HFFc6 (cell line): ENCODE measurements around the gene LEMD2. TPM values are rescaled to one million over a fixed set of nuclear protein-coding genes. Genes with fewer than 3 reads are reported as not detected.

ENCODE experiments used
- DNase-seq: peaks from one replicate; pipeline ENCODE4 v3.0.0-alpha.2; 2018
- H3K27ac Mint-ChIP-seq: 2 replicates; pipeline ENCODE4 v1.8.0; 2020; ENCODE audit warnings: mild to moderate bottlenecking, mixed read lengths
- H3K27me3 Mint-ChIP-seq: 2 replicates; pipeline ENCODE4 v1.8.0; 2021; ENCODE audit warnings: mild to moderate bottlenecking, moderate library complexity, mixed read lengths; ENCODE audit not compliant: insufficient read depth
- H3K36me3 Mint-ChIP-seq: 2 replicates; pipeline ENCODE4 v1.8.0; 2021; ENCODE audit warnings: low read depth, mixed read lengths
- H3K4me1 Mint-ChIP-seq: 2 replicates; pipeline ENCODE4 v1.8.0; 2020; ENCODE audit warnings: low read depth, mixed read lengths
- H3K4me3 Mint-ChIP-seq: 2 replicates; pipeline ENCODE4 v1.8.0; 2020; ENCODE audit warnings: mild to moderate bottlenecking, moderate library complexity, mixed read lengths
- H3K9me3 Mint-ChIP-seq: 2 replicates; pipeline ENCODE4 v1.8.0; 2020; ENCODE audit warnings: mild to moderate bottlenecking, mixed read lengths
- long read RNA-seq: library from polyadenylated mRNA; unstranded; transcript quantifications from one replicate; pipeline ENCODE4 v2.0.0, GENCODE V29; 2019
- total RNA-seq, 6 experiments: library from RNA; stranded (reverse); fragmentation: NEBNext Ultra II Directional; extraction: Animal tissue kit (Norgen Biotek cat#: 25700); gene quantifications; 2 replicates in 1 of 6; 3 replicates in 5 of 6; pipeline ENCODE4 v1.2.3, GENCODE V29; 2021
- TF ChIP-seq, protein P1 (sequence below): fragments of 200-600 bp; sonication (generic); IDR thresholded peaks from 2 replicates; pipeline ENCODE4 v1.5.0; 2021; ENCODE audit warnings: antibody characterized with exemption, mild to moderate bottlenecking

The LEMD2 gene
- total RNA-seq: 10 to 100 TPM; 42.4 to 46.7 (median 44.9) TPM
- long read RNA-seq, partial matches to known transcripts: 0 of 7 reads
- long read RNA-seq, other reads (novel, unspliced or antisense): 6 of 7 reads

DNA sequence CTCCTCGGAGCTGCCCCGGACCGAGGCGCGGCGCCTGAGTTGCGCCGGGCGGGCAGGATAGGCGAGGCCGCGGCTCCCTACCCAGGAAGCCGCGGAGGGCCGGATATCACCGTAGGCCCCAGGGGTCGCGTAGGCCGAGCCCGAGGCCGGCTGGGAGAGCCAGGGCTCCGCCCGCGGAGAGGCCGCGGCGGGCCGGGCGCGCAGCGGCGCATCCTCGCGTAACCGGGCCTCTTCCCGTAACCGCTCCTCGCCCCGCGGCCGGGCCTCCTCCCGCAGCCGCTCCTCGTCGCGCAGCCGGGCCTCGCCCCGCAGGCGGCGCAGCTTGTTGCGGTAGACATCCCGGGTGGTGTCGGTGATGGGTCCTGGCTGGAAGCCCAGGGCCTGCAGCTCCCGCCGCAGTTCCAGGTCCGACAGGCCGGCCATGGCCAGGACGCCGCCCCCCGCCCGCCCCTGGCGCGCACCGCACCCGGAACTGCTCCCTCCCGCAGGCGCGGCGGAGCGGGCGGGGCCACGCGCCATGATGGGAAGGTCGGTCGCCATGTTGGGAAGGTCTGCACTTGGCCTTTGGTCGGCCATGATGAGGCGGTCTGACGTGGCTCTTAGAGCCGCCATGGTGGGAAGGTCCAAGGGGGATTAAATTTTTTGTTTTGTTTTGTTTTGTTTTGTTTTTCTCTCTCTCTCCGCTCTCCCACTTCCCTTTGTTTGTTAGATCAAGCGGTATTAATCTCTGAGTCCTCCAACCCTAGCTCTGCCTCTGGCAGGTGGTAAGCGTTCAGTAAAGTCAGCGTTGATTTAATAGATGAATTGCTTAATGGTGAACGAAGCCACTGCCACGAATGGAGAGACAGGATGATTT lies at the start of gene LEMD2:
TSS of gene LEMD2 (minus strand) at position 437 of the 856 bp plus-strand sequence. CDS start at position 423, 14 bp downstream.
- H3K4me1 Mint-ChIP-seq: peaks cover 61% of the 10 kb centered on the region
- no peaks in the 10 kb centered on the region for H3K9me3 Mint-ChIP-seq
- TF ChIP-seq, protein P1, sequence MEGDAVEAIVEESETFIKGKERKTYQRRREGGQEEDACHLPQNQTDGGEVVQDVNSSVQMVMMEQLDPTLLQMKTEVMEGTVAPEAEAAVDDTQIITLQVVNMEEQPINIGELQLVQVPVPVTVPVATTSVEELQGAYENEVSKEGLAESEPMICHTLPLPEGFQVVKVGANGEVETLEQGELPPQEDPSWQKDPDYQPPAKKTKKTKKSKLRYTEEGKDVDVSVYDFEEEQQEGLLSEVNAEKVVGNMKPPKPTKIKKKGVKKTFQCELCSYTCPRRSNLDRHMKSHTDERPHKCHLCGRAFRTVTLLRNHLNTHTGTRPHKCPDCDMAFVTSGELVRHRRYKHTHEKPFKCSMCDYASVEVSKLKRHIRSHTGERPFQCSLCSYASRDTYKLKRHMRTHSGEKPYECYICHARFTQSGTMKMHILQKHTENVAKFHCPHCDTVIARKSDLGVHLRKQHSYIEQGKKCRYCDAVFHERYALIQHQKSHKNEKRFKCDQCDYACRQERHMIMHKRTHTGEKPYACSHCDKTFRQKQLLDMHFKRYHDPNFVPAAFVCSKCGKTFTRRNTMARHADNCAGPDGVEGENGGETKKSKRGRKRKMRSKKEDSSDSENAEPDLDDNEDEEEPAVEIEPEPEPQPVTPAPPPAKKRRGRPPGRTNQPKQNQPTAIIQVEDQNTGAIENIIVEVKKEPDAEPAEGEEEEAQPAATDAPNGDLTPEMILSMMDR: peak; percentile 29
- H3K36me3 Mint-ChIP-seq: peaks cover 27% of the 10 kb centered on the region
- H3K27ac Mint-ChIP-seq: peak within 1 kb of the TSS; percentile 100
- peak; percentile 91 for DNase-seq
- H3K27me3 Mint-ChIP-seq: peaks cover 12% of the 10 kb centered on the region
- peak within 1 kb of the TSS; percentile 100 for H3K4me3 Mint-ChIP-seq

DNA sequence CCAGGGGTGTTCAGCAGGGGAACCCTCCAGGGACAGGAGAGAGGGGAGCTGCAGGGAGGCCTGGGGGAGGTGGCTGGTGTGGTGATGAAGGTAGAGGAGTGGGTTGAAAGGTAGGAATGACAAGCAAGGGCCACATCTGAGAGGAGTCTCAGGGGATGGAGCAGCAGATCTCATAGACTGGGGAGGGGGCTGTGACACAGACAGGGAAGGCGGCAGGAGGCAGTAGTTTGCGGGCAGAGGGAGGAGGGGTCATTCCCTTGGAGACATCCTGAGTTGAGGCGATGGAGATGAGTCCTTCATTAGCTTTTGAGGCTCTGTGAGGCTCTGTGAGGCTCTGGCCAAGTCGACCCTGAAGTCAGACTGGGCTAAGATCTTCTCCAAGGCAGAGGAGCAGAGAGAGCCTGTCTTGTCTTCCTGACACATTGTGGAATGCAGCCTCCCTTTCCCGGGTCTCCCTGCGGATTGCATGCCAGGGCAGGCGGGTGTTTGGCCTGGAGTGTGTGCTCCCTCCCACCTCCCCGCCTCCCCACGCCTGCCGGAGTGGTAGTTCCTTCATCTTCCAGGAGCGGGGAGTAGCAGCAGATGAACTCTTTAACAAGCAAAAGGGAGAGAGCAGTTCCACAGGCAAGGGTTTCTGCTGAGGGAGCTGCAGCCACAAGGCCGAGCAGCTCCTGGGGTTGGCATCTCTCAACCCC lies 49.2 kb upstream of the LEMD2 start:
- Mint-ChIP-seq H3K27ac (peak overlapping the region; percentile 100), H3K36me3 (peaks cover 8% of the 10 kb centered on the region; the same call in 1 of the 2 replicates), H3K4me1 (peaks cover 63% of the 10 kb centered on the region), H3K27me3 (no peaks in the 10 kb centered on the region), H3K4me3 (peak overlapping the region; percentile 66), H3K9me3 (peaks cover 5% of the 10 kb centered on the region; the same call in 1 of the 2 replicates)
- peak; percentile 71 for DNase-seq
- TF ChIP-seq, protein P1: no peak

DNA sequence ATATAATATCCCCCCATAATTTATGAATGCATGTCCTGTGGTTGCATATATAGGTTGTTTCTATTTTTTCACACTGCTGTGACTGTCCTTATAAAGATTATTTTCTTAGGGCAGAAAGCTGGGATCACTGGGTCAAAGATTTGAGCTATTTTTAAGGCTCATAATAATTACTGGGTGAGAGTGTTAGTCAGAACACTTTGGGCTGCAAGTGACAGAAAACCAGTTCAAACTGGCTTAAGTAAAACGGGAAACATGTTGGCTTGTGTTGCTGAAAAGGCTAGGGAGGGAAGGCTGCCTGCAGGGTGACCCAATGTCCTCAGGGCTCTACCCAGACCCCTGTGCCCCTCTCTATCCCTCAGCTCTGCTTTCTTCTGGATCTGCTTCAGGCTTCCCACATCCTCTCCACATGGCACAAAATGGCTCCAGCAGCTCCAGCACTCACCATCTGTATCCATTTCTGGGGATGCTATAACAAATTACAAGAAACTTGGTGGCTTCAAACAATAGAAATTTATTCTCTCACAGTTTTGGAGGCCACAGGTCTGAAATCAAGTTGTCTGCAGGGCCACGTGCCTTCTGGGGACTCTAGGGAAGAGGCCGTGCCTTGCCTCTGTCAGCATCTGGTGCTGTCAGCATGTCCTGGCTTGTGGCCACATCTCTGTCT lies 48.0 kb upstream of the LEMD2 start:
- no peak overlapping the region for H3K4me3 Mint-ChIP-seq
- H3K9me3 Mint-ChIP-seq: peaks cover 5% of the 10 kb centered on the region; the same call in 1 of the 2 replicates
- DNase-seq: no peak
- H3K27ac Mint-ChIP-seq: no peak overlapping the region
- peaks cover 8% of the 10 kb centered on the region; the same call in 1 of the 2 replicates for H3K36me3 Mint-ChIP-seq
- TF ChIP-seq, protein P1: no peak
- peaks cover 53% of the 10 kb centered on the region for H3K4me1 Mint-ChIP-seq
- H3K27me3 Mint-ChIP-seq: no peaks in the 10 kb centered on the region

DNA sequence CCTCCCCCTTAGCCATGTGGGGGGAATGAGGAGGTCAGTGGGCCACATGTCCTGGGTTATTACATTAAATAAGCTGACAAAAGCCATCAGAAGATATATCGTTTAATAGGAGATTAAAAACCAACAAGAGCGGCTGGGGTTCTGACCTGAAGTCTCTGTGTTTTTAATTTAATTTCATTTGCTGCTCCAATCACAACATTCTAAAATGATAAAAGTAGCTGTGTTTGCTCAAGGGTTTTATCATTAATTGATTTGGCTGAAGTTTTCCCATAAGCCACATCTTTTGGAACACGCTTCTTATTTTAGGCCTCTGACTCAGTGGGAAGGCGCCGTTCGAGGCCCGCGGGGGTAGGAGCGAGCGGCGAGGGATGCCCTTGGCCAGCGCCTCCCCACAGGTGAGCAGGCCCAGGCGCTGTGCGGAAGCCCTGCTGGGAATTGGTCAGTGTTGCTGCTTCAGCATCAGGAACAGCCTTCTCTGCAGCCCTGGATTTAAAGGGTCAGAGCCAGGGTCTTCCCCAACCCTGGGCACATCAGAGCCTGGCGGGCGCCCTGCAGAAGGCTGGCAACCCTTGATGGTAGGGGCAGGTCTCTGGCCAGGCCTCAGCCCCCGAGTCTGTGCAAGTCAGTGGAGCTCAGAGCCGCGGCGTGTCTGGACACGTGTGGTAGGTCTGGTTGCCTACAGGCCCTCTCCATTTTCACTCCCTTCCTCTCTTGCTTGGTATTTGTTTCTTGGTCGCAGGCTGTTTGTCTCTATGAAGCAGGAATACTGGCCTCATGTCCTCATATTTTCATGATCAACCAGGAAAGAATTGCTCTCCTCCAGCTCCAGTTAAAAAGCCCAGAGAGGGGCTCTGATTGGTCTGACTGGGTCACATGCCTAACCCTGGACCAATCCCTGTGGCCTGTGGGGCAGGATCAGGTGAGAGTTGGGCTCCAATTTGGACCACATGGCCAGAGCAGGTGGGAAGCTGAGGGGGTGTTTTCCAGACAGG lies 45.8 kb upstream of the LEMD2 start:
- TF ChIP-seq, protein P1: no peak
- no peak overlapping the region for H3K27ac Mint-ChIP-seq
- no peak for DNase-seq
- no peak overlapping the region for H3K4me3 Mint-ChIP-seq
- H3K4me1 Mint-ChIP-seq: peaks cover 31% of the 10 kb centered on the region
- H3K36me3 Mint-ChIP-seq: peaks cover 8% of the 10 kb centered on the region; the same call in 1 of the 2 replicates
- peaks cover 5% of the 10 kb centered on the region; the same call in 1 of the 2 replicates for H3K9me3 Mint-ChIP-seq
- H3K27me3 Mint-ChIP-seq: peaks cover 12% of the 10 kb centered on the region
